GM12875 (cell line): ENCODE data around the gene TPPP.

Source experiments
- H3K4me3 ChIP-seq: one replicate; pipeline ENCODE4 v1.5.1; 2011; ENCODE audit warnings: low read depth, low read length, control low read depth
- CTCF ChIP-seq: IDR thresholded peaks from 2 replicates; pipeline ENCODE4 v1.5.1; 2011; ENCODE audit warnings: low read depth, mild to moderate bottlenecking, control low read depth, inconsistent platforms, low read length, moderate library complexity, borderline replicate concordance; ENCODE audit not compliant: insufficient read depth

Gene TPPP

GRCh38 chr5:675871-676698 lies 17.1 kb downstream of the TPPP start:
- no peak overlapping the region for H3K4me3 ChIP-seq
- no peak for TF ChIP-seq CTCF

GRCh38 chr5:675111-675870 lies 17.9 kb downstream of the TPPP start:
- no peak for TF ChIP-seq CTCF
- no peak overlapping the region for H3K4me3 ChIP-seq

- no peak for TF ChIP-seq CTCF
- H3K4me3 ChIP-seq = no peak overlapping the region
These were observed 18.5 kb downstream of the TPPP start for GRCh38 chr5:674630-675011.

- H3K4me3 ChIP-seq = no peak overlapping the region
- no peak for TF ChIP-seq CTCF
These were observed 19.1 kb downstream of the TPPP start for GRCh38 chr5:673831-674629.

- TF ChIP-seq CTCF = no peak
- H3K4me3 ChIP-seq = no peak overlapping the region
These were observed 19.9 kb downstream of the TPPP start for GRCh38 chr5:673161-673830.

- H3K4me3 ChIP-seq = no peak overlapping the region
- no peak for TF ChIP-seq CTCF
These were observed 20.6 kb downstream of the TPPP start for GRCh38 chr5:672329-673160.
